GM18951 (cell line): ENCODE results near the gene RNF213.
"Not testable (repeated sequence)": the region's sequence is repeated elsewhere in the genome, so short reads cannot be mapped to it uniquely, and the experiment has no call there.

ENCODE experiments used
- POLR2A ChIP-seq: IDR thresholded peaks from 4 replicates; pipeline ENCODE4 v1.6.1; 2011; ENCODE audit warnings: mild to moderate bottlenecking; ENCODE audit not compliant: insufficient read length, insufficient read depth; ENCODE audit errors: extremely low read depth
- in situ Hi-C: fragments of 300-500 bp; cut with MboI; formaldehyde crosslinking; loops from one replicate; pipeline ENCODE4 v1.12.0; 2022; ENCODE audit warnings: low sequenced_read_pairs, mixed read lengths, inconsistent platforms; ENCODE audit not compliant: unreplicated experiment

RNF213 gene

DNA sequence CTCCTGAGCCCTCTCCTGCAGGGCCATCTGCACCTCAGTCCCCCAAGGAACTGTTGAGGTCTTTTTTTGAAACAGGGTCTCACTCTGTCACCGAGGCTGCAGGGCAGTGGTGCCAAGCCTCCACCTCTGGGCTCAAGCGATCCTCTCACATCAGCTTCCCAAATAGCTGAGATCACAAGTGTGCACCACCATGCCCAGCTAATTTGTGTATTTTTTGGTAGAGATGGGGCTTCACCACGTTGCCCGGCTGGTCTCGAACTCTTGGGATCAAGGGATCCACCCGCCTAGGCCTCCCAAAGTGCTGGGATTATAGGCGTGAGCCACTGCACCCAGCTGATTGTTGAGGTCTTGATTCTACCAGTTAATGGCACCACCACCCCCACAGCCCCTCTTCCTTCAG lies 126.4 kb downstream of the RNF213 start:
- in situ Hi-C loops = no loop called here
- no peak for TF ChIP-seq POLR2A

DNA sequence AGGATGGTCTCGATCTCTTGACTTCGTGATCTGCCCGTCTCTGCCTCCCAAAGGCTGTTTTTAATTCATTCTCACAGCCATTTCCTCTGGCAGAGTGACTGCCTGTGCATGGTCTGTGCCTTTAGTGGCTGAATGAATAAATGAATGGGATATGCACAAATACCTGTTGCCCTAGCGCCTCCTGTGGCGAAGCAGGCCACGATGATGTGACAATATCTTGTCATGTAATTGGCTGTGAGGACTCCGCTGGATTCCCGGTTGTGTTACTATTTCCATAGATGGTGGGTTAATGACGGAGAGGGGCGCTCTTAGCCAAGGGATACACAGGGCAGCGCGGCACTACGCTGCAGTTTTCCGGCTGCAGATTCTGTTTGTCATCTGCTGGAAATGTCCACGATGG lies 127.5 kb downstream of the RNF213 start:
- in situ Hi-C loops = no loop called here
- no peak for TF ChIP-seq POLR2A

DNA sequence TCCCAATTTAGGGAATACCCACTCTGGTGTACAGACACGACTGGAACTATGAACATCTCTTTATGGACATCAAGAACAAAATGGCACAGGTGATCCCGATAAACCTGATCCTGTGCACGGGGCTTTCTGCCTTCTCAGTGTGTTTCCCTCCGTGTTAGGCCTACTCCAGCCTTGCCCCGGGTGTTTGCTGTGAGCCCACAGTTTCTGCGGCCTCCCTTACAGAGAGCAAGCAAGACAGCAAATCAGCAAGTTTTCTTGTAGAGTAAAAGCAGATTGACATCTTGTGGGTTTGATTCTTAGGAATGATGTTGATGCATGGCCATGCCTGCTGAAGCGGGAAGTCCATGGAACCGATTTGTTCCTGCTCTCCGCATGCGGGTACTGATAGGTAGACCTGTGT lies 127.9 kb downstream of the RNF213 start:
- in situ Hi-C loops = no loop called here

DNA sequence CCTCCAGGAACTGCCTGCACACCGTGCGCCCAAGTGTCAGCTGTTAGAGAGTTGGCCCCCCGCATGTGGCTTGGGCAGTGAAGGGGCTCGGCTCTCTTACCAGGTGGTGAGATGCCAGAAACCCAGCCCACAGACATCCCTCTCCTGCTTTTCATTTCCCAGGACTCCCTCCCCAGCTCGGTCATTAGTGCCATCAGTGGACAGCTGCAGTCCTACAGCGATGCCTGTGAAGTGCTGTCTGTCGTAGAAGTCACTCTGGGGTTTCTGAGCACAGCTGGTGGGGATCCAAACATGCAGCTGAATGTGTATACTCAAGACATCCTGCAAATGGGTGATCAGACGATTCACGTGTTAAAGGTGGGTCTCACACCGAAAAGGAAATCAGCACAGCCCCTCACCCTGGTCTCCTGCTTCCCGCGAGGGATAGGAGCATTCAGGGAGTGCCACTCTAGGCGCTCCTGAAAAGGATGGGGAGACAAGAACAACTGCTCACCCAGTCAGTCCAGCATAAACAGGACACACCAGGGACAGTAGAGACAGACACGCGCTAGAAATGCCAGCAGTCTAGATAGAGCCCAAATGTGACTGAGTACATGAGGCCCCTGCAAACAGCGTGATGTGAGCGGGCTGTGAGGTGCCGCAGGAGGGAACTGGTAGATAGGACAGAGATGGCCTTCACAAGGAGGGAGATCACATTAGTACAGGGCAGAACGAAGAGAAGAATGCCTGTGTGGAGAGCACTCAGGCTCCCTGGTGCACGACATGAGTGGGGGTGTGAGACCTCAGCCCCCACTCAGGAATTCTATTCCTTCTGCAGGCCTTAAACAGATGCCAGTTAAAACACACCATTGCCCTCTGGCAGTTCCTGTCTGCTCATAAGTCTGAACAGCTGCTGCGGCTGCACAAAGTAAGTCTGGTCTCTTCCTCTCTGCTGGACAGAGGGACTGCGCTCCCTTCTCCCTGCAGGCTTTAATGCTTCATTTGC lies 128.7 kb downstream of the RNF213 start:
- no peak for TF ChIP-seq POLR2A
- in situ Hi-C loops = no loop called here

More for the DNA sequence above, 127.9 kb downstream of the RNF213 start:
- no peak for TF ChIP-seq POLR2A

DNA sequence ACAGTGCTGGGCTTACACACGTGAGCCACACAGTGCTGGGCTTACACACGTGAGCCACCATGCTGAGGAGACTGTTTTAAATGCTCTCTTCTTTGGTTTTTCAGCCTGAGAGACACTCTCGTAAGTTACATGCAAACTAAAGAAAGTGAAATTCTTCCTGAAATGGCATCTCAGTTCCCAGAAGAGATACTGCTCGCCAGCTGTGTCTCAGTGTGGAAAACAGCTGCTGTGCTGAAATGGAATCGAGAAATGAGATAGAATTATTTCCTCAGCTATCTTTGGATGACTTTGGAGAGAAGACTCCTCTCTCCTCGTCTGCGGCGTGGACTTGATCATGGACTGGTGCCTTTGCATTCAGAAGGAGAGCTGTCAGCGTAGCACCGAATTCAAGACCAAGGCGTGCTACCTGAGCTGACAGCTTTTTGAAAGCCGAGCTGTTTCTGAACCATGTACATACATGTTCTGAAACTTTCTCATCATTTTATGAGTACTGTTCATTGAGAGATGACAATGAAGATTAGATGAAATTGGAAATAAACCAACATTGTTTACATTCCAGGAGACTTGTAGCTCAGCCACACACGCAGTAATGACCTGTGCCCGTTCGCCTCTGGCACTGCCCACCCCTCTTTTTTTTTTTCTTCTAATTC lies 132.7 kb downstream of the RNF213 start:
- no peak for TF ChIP-seq POLR2A
- in situ Hi-C loops = no loop called here

DNA sequence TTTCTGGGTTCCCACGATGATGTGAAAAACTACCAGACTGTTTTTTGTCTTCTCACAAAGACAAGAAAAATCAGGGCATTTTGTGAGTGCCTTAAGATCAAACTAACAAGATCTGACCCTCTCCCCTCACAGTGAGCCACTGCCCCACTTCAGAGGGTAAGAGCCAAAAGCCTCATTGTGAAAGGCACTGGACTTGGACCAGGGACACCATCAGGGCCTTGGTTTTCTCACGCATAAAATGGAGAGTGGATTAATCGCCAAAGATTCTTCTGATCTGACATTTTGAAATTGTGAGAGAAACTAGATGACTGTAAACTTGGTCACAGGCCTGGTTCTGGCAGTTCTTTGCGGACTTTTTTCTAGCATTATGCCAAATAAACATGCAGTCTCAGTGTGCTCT lies 133.3 kb downstream of the RNF213 start:
- in situ Hi-C loops = no loop called here

DNA sequence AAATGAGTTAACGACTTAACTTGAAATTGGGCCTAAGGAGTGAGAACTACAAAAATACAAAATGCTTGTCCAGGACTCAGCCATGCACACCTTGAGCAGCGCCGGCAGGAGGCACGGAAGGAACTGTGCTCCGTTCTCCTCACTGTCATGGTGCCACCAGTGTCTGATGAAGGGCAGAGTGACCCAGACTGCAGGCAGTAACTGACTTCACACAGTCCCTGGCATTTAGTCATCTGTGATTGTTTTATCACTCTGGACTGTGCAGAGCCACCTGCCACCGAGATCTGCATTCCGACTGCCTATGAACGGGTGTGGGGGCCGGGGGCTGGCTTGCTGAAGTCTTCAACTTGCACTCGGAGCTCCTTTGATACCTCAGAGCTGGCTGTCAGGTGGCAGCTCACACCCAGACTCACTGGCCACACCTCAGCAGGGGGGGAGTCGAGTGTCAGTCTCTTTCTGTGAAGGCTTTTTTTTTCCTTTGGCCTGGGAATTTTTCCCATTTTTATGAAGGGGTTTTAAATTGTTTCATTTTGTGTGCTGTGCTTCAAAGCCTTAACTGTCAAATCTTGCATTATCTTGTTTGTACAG lies 134.1 kb downstream of the RNF213 start:
- in situ Hi-C loops = no loop called here
- TF ChIP-seq POLR2A = no peak

More for the DNA sequence above, 133.3 kb downstream of the RNF213 start:
- no peak for TF ChIP-seq POLR2A

DNA sequence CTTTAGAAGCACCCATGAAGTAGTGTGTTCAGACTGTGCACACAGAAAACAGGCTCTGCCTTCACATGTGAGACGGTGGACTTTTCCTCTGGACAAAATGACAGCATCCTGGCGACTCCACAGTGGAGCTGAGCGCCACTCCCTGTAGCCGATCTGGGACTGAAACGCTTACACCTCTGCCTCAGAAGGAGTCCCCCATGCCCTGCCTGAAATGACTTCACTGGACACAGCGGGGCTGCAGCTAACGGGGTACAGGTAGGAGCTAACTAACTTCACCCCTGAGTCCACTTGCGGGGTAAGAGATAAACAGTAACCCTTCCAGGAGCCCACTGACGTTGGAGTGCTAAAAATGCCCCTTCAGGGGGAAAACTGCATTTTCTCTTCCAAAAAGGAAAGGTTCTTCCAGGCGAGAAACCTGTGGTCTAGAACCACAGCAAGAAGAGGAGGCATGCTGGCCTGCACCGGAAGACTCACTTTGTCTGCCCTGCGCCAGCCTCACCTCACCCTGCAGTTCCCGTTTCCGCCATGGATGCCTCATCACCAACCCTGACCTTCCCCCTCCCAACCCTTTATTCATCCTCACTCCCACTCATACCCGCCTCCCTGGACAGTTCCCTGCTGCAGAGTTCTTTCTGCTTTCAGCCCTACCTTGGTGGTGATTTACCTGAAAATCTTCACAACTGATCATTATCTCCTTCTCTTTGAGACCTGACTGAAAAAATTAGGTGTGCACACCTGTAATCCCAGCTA lies 134.9 kb downstream of the RNF213 start:
- in situ Hi-C loops = no loop called here
- TF ChIP-seq POLR2A = no peak

DNA sequence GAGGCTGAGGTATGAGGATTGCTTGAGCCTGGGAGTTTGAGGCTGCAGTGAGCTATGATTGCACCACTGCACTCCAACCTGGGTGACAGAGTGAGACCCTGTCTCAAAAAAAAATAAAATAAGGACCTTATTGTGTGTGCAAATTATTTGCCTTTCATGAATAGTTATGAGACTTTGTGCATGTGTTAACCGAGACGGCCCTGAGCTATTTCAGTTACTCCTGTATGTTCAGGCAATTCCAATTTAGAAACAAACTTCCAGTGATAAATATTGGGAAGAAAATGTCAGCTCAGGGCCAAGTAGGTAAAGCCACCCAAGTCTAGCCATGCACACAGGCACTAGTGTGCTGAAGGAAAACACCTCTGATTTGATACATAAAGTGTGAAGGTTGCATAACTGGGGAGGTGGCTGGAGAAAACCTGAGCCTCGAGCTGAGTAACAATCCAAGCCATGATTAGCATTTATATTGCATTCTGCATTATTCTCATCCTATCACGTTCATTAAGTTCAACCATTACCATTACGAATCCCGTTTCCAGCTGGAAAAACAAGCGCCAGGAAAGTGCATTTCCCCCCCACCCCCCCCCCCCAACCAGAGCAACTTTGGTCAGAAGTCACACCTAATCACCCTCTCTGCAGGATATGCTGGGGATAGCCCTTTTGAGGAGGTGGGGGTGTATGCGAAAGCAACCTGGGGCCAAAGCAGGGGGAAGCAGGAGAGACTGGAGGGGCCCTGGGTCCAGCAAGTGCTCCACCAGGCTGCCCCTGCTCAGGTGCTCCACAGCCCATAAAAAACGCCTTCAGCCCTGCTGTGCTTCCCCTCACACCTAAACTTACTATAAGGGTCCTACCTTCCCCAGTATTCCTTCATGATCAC lies 135.7 kb downstream of the RNF213 start:
- TF ChIP-seq POLR2A = no peak
- in situ Hi-C loops = no loop called here

DNA sequence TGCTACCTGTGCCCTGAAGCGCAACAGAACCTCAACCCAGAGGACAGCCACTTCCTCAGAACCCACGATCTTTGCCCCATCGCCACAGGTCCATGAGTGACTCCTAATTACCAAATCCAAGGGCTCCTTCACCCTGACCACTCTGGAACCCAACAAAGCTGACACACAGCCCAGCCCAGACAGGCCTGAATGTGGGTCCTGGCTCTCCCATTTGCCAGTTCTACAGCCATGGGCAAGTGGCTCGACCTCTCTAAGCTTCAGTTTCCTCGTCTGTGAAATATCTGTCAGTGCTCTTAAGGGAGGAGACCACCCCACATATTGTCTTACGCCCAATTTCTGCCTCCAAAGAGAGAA lies 136.4 kb downstream of the RNF213 start:
- in situ Hi-C loops = no loop called here
- TF ChIP-seq POLR2A = no peak

DNA sequence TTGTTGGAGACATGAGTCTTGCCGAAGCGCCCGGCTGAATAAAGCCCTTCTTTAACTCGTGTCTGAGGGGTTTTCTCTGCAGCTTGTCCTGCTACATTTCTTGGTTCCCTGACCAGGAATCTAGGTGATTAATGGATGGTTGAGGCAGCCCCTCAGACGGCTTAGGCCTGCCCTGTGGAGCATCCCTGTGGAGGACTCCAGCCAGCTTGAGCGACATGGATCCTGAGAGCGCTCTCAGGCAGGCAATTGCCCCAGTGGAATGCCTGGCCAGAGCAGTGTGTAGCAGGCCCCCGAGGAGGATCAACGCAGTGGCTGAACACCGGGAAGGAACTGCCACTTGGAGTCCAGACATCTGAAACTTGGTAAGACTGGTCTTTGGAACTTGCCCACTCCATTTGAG lies 137.0 kb downstream of the RNF213 start:
- no peak for TF ChIP-seq POLR2A
- in situ Hi-C loops = no loop called here

DNA sequence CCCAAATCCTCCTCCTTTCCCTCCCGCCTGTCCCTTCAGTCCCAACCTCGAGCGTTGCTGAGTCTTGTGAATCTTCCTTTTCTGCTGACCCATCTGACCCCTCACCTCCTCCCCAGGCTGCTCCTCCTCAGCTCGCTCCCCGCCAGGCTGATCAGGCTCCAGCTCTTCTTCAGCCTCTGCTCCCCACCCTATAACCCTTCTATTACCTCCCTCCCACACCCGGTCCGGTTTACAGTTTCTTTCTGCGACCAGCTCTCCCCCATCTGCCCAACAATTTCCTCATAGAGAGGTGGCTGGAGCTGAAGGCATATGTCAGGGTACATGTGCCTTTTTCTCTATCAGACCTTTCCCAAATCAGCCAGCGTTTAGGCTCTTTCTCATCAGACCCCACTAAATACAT lies 140.4 kb downstream of the RNF213 start:
- in situ Hi-C loops = not testable (repeated sequence)

DNA sequence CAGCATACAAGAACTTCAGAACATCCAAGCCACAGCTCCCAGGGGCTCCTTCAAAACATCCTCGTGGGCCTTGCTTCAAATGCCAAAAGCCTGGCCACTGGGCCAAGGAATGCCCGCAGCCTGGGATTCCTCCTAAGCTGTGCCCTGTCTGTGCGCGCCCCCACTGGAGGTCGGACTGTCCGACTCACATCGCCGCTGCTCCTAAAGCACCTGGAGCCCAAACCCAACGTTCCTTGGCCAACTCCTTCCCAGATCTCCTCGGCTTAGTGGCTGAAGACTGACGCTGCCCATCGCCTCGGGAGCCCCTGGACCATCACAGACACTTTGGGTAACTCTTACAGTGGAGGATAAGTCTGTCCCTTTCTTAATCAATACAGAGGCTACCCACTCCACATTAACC lies 141.4 kb downstream of the RNF213 start:
- in situ Hi-C loops = not testable (repeated sequence)
